Transverse colon (tissue), 3 donors: ENCODE data around the gene SDK1.

ENCODE experiments used
- EP300 ChIP-seq: sonication (generic); formaldehyde crosslinking; IDR thresholded peaks from one replicate; pipeline ENCODE4 v1.6.1; 2017; ENCODE audit warnings: antibody characterized with exemption, low read depth
- POLR2A ChIP-seq: fragments of 450-650 bp; IDR thresholded peaks from one replicate; pipeline ENCODE4 v1.6.1; 2016; ENCODE audit warnings: antibody characterized with exemption, mild to moderate bottlenecking, moderate library complexity
- TF ChIP-seq, protein P1 (sequence below), 5 experiments: fragments of 200-600 bp in 3 of 5; fragments of 450-650 bp in 2 of 5; sonication (generic) in 3 of 5; IDR thresholded peaks; 1 replicate in 2 of 5; 2 replicates in 3 of 5; pipeline ENCODE4 v1.5.1; 2016 to 2017; ENCODE audit warnings: antibody characterized with exemption in 5 of 5, inconsistent platforms in 3 of 5, mild to moderate bottlenecking in 2 of 5, moderate library complexity in 1 of 5

DNA sequence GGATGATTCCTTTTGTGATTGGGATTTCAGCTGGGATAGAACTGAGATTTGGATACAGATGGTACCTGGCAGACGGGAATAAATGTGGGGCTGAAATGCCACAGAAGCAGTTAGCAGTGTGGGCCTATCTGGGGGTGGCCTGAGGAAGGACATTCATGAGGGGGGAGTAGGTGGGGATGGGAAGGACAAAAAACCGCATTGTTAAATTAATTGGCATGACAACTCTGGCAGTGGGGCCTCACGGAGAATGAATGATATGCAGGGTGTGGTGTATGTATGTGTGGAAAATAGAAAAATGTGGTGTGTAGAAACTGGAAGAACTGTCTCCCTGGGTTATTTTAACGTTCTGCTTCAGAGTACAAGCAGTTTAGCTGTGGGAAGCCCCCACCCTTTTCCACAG is 17.8 kb downstream of the SDK1 start:
- TF ChIP-seq, protein P1, sequence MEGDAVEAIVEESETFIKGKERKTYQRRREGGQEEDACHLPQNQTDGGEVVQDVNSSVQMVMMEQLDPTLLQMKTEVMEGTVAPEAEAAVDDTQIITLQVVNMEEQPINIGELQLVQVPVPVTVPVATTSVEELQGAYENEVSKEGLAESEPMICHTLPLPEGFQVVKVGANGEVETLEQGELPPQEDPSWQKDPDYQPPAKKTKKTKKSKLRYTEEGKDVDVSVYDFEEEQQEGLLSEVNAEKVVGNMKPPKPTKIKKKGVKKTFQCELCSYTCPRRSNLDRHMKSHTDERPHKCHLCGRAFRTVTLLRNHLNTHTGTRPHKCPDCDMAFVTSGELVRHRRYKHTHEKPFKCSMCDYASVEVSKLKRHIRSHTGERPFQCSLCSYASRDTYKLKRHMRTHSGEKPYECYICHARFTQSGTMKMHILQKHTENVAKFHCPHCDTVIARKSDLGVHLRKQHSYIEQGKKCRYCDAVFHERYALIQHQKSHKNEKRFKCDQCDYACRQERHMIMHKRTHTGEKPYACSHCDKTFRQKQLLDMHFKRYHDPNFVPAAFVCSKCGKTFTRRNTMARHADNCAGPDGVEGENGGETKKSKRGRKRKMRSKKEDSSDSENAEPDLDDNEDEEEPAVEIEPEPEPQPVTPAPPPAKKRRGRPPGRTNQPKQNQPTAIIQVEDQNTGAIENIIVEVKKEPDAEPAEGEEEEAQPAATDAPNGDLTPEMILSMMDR (IDR thresholded peaks at IDR 0.05), result no peak
- TF ChIP-seq EP300, result no peak
- no peak for TF ChIP-seq POLR2A
